DLD1 (cell line): Measurements from ENCODE around the gene FAM20C.

Experiments used
- in situ Hi-C: cut with HindIII; loops from 2 replicates; pipeline ENCODE4 v1.10.0; 2017; ENCODE audit warnings: low sequenced_read_pairs

Gene FAM20C

GRCh38 chr7:157771-158625 lies 34.4 kb upstream of the FAM20C start:
- in situ Hi-C loops = no loop called here

DNA sequence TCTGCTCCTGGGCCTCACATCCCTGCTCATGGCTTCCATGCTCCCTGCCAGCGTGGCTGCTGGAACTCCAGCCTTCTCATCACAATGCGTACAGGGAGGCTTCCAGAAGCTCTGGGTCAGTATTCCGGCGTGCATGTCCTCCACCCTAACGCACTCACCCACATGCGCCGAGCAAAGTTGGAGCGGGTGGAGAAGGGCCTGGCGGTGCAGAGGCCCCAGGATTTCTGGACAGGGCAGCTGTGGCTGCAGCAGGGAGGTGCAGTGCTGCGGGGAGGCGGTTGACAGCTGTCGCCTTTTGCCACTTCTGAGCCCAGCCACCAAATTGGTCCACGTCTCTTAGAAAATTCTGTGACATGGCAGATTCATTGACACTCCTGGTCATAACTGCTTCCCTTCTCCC lies 33.6 kb upstream of the FAM20C start:
- in situ Hi-C loops = no loop called here

DNA sequence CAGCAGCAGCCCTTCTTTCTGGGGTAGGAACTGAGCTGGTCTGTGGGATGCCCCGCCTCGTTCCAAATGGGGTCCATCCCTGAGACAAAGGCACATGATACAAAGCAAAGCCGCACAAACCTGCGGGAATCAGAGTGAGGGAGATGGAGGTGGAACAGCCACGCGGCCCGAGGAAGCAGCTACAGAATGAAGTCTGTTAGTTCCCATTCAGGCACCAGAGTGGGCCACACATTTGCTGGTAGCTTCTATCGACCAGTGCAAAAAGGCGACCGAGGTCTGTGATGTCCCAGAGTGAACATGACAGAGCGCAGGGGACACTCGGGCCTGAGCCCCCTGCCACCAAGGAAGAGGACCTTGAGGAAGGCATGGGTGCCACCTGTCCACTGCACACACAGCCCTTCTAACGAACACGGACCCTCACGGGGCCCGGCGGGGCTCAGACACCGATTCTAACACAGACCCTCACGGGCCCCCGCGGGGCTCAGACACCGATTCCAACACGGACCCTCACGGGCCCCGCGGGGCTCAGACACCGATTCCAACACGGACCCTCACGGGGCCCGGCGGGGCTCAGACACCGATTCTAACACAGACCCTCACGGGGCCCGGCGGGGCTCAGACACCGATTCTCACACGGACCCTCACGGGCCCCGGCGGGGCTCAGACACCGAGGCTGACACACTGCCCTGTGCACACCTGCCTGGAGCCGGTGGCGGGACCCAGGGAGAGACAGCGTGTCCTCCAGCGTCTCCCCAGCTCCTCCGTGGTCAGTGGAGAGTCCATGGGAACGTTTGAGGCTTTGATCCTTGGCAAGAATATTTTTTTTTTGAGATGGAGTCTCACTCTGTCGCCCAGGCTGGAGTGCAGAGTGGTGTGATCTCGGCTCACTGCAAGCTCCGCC lies 32.8 kb upstream of the FAM20C start:
- in situ Hi-C loops = no loop called here

GRCh38 chr7:160958-161725 lies 31.2 kb upstream of the FAM20C start:
- in situ Hi-C loops = no loop called here

DNA sequence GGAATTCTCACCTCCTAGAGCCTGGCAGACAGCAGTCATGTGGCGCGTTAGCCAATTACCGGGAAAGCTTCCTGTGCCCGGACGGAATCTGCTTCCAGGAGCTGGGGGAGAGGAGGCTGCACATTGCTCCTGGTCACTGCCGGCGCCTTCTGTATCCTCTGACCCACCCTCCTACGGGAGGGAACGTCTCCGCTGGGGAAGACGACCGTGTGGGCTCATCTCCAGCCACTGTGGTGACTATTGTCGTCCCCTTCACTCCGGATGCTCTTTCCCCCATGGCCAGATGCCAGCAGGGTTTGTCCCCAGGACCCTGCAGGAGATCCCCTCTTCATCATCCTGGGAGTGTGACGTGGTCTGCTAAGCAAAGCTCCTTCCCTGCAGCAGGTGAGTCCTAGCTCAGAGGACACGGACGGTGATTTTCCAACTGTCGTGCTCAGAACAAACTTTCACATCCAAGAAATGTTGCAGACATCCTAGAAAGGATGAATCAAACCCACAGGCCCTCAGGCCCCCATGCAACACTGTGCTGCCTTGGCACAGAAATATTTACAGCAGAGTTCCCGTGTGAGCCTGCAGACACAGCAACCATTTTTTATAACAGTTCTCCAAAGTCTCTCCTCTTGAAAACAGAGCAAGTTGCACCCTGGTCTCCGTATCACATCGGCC lies 29.6 kb upstream of the FAM20C start:
- in situ Hi-C loops = no loop called here

- in situ Hi-C loops = no loop called here
Observed at GRCh38 chr7:163298-163695, 29.1 kb upstream of the FAM20C start.

- in situ Hi-C loops = no loop called here
Observed at GRCh38 chr7:163971-164881, 28.1 kb upstream of the FAM20C start.

DNA sequence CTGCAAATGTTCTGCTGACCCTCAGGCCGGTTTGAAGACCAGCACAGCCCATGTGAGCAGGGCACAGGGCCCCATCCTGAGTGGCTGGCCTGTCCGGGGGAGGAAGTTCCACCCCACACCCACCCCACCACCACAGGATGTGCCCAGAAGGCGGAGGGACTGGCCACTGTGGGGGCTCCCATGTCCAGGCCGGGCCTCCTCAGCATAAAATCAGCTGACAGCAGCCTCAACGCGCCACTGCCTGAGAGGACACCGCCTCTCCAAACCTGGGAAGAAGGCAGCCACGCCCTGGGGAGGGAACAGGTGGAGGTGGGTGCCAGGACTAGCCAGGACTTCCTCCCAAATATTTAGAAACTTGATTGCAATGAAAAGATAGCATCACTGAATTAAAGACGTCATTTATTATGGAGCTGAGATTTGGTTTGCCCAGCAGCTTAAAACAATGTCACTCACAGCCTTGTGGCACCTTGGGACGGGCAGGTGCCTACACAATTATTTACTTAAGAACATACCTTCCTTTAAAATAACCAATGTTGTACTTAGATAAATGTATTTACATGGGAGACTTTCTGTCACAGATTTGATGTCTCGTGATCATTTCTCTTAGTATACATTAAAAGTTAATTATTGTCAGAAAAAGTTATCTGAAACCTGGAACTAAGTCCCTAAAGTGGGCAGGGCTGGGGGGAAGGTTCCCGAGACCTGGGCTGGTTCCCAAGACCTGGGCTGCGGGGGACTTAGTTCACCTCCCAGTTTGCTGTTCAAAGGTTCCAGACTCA lies 27.3 kb upstream of the FAM20C start:
- in situ Hi-C loops = no loop called here

DNA sequence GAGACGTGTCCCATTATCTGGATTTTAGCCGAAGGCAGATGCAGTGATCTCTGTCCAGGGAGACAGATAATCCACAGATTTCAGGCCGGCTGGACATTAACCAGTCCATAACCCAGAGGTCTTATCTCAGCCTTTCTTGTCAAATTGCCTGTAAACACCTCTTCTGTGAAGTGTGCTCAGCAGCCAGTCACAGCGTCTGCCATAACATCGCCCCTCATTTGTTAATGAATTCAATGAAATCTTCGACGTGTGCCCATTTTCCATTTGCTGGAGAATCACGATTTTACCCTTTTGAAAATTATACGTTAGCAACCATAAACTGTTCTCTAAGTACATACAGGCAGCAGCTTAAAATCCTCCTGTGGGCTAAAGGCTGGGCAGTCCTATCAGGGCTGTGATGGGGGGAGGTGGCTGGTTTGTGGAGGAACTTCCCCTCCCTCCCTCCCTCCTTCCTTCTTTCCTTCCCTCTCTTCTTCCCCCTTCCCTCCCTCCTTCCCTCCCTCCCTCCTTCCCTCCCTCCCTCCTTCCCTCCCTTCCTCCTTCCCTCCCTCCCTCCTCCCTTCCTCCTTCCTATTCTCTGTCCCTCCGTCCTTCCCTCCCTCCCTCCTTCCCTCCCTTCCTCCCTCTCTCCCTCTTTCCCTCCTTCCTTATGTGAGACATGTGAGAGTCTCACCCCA lies 26.6 kb upstream of the FAM20C start:
- in situ Hi-C loops = no loop called here

- in situ Hi-C loops = no loop called here
Observed at GRCh38 chr7:166338-167060, 25.9 kb upstream of the FAM20C start.

GRCh38 chr7:167090-167855 lies 25.1 kb upstream of the FAM20C start:
- in situ Hi-C loops = no loop called here

DNA sequence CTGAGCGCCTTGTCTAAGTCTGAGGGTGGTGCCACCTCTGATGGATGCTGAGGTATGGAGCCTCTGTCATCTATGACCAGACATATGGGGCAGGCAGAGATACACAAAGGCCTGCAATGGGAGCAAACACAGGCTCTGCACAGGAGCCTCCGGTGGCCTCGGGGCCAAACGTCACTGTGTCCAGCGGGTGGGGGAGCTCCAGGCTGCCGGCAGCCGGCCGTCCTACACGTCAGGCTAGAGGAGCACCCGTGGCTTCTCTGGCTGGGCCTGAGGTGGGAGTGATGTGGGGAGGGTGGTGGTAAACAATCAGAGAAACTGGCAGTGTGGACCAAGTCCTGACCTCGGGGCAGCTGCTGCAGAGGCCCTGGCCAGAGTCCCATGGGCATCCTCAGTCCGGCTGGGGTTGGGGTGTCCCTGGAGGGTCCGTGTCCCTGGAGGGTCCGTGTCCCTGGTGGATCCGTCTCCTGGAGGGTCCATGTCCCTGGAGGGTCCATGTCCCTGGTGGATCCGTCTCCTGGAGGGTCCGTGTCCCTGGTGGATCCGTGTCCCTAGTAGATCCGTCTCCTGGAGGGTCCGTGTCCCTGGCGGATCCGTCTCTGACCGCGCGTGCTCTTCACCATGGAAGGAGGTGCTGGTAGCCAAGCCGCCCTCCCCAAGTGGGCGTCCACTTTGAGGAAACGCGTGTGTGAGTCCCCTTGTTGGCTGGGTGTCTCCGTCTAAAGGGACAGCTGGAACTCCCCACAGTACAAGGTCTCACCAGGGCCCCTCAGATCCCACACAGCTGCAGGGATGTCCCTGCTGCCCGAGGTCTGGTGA lies 24.2 kb upstream of the FAM20C start:
- in situ Hi-C loops = no loop called here

DNA sequence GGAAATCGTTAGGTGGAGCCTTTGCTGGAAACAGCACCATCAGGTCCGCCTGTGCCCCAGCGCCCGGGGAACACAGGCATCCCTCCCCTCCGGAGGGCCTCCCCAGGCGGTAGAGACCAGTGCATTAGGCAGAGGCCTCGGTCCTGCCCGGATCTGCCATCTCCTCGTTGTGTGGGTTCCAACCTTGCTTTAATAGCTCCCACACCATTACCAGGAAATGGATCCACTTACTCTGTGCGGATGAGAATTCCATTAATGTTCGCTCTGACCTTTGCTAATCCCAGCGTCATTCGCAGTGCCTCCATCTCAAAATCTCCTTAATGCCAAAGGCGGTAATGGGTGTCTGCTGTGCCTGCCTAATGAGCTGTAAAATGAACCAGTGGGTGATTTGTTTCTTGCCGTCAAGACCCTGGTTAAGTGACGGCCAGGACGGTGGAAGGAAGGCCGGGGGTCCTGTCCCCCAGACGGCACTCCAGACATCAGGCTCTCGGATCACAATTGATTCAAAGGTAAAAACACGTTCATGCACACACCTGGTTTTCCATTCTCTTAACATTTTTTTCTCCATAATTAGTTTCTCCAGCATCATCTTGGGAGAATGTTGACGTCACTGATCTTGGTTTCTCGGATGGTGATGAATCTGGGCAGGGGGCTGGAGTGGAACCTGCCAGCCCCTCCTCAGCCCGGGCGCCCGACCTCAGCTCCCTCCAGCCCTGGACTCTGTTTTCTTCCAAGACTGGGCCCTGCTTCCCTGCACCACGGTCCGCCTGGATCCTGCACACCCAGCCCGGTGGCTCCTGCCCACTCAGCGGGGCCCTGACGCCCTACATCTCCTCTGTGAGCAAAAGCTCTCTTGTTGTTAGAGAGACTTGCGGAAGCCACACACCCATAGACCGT lies 22.8 kb upstream of the FAM20C start:
- in situ Hi-C loops = no loop called here

GRCh38 chr7:170551-171363 lies 21.6 kb upstream of the FAM20C start:
- in situ Hi-C loops = no loop called here
